Heart left ventricle (tissue), 13 donors: ENCODE data around the gene CPLANE2.

ENCODE experiments used
- CTCF ChIP-seq, 12 donors: fragments of 200-600 bp; sonication (generic) in 4 of 12; IDR thresholded peaks; one replicate each; pipeline versions ENCODE4 v1.5.0 to v1.8.0; 2018 to 2022; ENCODE audit warnings: antibody characterized with exemption in 12 of 12, mild to moderate bottlenecking in 5 of 12
- POLR2A ChIP-seq, 2 donors: fragments of 450-650 bp; IDR thresholded peaks; one replicate each; pipeline ENCODE4 v1.6.1; 2017; ENCODE audit warnings: antibody characterized with exemption in 2 of 2, mild to moderate bottlenecking in 2 of 2, moderate library complexity in 2 of 2
- donor health status: ischemic (EF 13 %, LVEDD 7.1; RV severe dilation, severe dysfunction).
- donor health status: DM: no; HTN: yes; CAD: no.
- donor health status: DM: no; HTN: no; CAD: no.
- donor health status: ischemic (EF 25% LVEDD 6.9; RV normal size, moderate dysfunction).
- donor health status: ischemic (EF 25% LVEDD 5.7; RV mildly dilated, moderate dysfunction).
- donor health status: ischemic (EF 35%, LVEDD 5.7; RV mildly dilated, moderate dysfunction).
- donor health status: nonischemic (EF 11% LVEDD 7.7; RV severe dilation, severe dysfunction).
- donor health status: DM: yes; HTN: yes; CAD: no.
- donor health status: PGD.
- donor health status: ischemic (EF 29% LVEDD 5.4; RV normal size, mild dysfunction).
- donor health status: nonischemic (EF 23%, LVEDD 6.1; RV moderate dilation, normal function).

GRCh38 chr1:16184557-16185303, 52.3 kb downstream of the CPLANE2 start:
- TF ChIP-seq CTCF (IDR thresholded peaks at IDR 0.05) (no peak), POLR2A (IDR thresholded peaks at IDR 0.05) (no peak)
